ENCODE measurements around the gene COL4A4.

- TF ChIP-seq POLR2A (IDR thresholded peaks at IDR 0.05) (no peak), CTCF (IDR thresholded peaks at IDR 0.05) (no peak)
These were observed 31.0 kb downstream of the COL4A4 start for GRCh38 chr2:227132986-227133385.

All from Peyer's patch (tissue), 4 donors.